Lung (tissue), 12 donors: Measurements from ENCODE around the gene RPL12. TPM values are rescaled to one million over a fixed set of nuclear protein-coding genes. Genes with fewer than 3 reads are reported as not detected.
A peak's percentile ranks its signal among the peaks of the same experiment; 100 is the strongest.

Experiments
- ATAC-seq: fragments of 200-7000 bp; cut with Tn5 transposase; one replicate; pipeline ENCODE4 v1.9.1; 2020; ENCODE audit warnings: moderate number of reproducible peaks; ENCODE audit not compliant: insufficient read depth, low FRiP score
- DNase-seq, 3 donors: peaks; one replicate each; pipeline ENCODE4 v3.0.0-alpha.2; 2013 to 2017
- H3K27ac ChIP-seq, 2 donors: one replicate each; pipeline ENCODE4 v1.5.1; 2013; ENCODE audit warnings: mild to moderate bottlenecking in 2 of 2, moderate library complexity in 2 of 2, control low read depth in 1 of 2, inconsistent platforms in 1 of 2, low read depth in 1 of 2, low read length in 1 of 2
- H3K27me3 ChIP-seq, 3 donors: one replicate each; pipeline ENCODE4 v1.5.1; 2013; ENCODE audit warnings: low read length in 2 of 3; ENCODE audit not compliant: control insufficient read depth in 3 of 3, insufficient read depth in 3 of 3
- H3K36me3 ChIP-seq, 4 donors: one replicate each; pipeline ENCODE4 v1.5.1; 2013; ENCODE audit warnings: low read length in 4 of 4, mild to moderate bottlenecking in 1 of 4, moderate library complexity in 1 of 4; ENCODE audit not compliant: control insufficient read depth in 4 of 4, insufficient read depth in 4 of 4
- H3K4me1 ChIP-seq, 5 donors: one replicate each; pipeline ENCODE4 v1.5.1; 2013; ENCODE audit warnings: low read length in 5 of 5, mild to moderate bottlenecking in 2 of 5, moderate library complexity in 1 of 5; ENCODE audit not compliant: control insufficient read depth in 5 of 5, insufficient read depth in 5 of 5
- H3K4me3 ChIP-seq: one replicate; pipeline ENCODE4 v1.5.1; 2013; ENCODE audit warnings: mild to moderate bottlenecking, control low read depth, moderate library complexity
- H3K9ac ChIP-seq, 2 donors: one replicate each; pipeline ENCODE4 v1.5.1; 2013; ENCODE audit warnings: low read length in 2 of 2, control low read depth in 1 of 2; ENCODE audit not compliant: insufficient read depth in 1 of 2
- H3K9me3 ChIP-seq, 4 donors: one replicate each; pipeline ENCODE4 v1.5.1; 2013; ENCODE audit warnings: low read length in 3 of 4, mild to moderate bottlenecking in 1 of 4, moderate library complexity in 1 of 4; ENCODE audit not compliant: control insufficient read depth in 4 of 4, insufficient read depth in 3 of 4
- WGBS, 2 donors: extraction: QIAGEN DNeasy Blood & Tissue Kit; methylation state at CpG; one replicate each; pipeline ENCODE4 v1.1.7; 2013; 5-methylcytosine and 5-hydroxymethylcytosine counted together
- polyA plus RNA-seq, 2 donors: library from polyadenylated mRNA; stranded (reverse); fragments of 200-250 nt; gene quantifications; one replicate each; pipeline ENCODE4 v1.2.1, GENCODE V29; 2013
- total RNA-seq, 2 donors: library from RNA; depleted of rRNA in 1 of 2; stranded (reverse); fragments of >200 nt in 1 of 2; gene quantifications; one replicate each; pipeline ENCODE4 v1.2.1, GENCODE V29; 2014 to 2021
- TF ChIP-seq, protein P1 (sequence below): IDR thresholded peaks from 2 replicates; pipeline ENCODE4 v1.5.1; 2012; ENCODE audit warnings: mild to moderate bottlenecking; ENCODE audit errors: control extremely low read depth, extremely low read depth
- donor health status: control.
- donor health status: control.
- donor health status: Bipolar disorder and iron deficiency.
- donor health status: healthy.
- donor health status: DM: yes; HTN: yes; CAD: no.

The RPL12 gene
- total and polyA plus RNA-seq, 4 donors = 768 to 5,137 (median 1,584) TPM

DNA sequence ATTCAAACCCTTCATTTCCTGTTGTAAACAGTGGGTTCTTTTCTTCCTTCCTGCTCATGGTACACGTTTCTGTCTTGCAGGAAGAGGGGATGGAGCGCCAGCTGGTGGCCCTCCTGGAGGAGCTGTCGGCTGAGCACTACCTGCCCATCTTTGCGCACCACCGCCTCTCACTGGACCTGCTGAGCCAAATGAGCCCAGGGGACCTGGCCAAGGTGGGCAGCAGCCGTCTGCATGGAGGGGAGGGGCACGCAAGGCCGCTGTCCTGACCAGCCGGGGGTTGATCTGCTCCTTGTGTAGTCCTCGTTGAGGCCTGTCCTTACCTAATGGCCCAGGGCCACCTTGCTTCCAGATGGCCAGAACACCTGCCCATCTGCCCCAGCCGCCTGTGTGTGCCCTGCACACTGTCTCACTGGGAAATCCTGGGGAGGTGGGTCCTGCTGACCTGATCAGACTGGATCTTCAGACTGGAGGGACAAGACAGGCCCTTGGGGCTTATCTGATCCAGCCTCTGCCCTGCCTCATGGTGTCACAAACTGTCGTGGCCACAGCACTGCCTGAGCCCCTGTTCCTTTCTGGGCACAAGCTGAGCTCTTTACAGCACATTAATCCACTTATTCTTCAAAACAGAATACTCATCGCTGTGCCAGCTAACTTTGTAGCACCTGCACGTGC, 44.8 kb upstream of the RPL12 start:
- Histone ChIP-seq H3K9me3 (no peaks in the 10 kb centered on the region), H3K4me3 (no peak overlapping the region), H3K9ac (no peak overlapping the region), H3K27me3 (no peaks in the 10 kb centered on the region), H3K36me3 (peaks cover 0 to 47% (median 15%) of the 10 kb centered on the region in 4 donors), H3K4me1 (peaks cover 0 to 3% (median 0%) of the 10 kb centered on the region in 5 donors), H3K27ac (no peak overlapping the region)
- no peak for ATAC-seq
- WGBS, 2 donors = 79 to 85% methylated on average over 14 of the region's 14 CpGs
- TF ChIP-seq, protein P1, sequence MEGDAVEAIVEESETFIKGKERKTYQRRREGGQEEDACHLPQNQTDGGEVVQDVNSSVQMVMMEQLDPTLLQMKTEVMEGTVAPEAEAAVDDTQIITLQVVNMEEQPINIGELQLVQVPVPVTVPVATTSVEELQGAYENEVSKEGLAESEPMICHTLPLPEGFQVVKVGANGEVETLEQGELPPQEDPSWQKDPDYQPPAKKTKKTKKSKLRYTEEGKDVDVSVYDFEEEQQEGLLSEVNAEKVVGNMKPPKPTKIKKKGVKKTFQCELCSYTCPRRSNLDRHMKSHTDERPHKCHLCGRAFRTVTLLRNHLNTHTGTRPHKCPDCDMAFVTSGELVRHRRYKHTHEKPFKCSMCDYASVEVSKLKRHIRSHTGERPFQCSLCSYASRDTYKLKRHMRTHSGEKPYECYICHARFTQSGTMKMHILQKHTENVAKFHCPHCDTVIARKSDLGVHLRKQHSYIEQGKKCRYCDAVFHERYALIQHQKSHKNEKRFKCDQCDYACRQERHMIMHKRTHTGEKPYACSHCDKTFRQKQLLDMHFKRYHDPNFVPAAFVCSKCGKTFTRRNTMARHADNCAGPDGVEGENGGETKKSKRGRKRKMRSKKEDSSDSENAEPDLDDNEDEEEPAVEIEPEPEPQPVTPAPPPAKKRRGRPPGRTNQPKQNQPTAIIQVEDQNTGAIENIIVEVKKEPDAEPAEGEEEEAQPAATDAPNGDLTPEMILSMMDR = no peak
- no peak for DNase-seq

DNA sequence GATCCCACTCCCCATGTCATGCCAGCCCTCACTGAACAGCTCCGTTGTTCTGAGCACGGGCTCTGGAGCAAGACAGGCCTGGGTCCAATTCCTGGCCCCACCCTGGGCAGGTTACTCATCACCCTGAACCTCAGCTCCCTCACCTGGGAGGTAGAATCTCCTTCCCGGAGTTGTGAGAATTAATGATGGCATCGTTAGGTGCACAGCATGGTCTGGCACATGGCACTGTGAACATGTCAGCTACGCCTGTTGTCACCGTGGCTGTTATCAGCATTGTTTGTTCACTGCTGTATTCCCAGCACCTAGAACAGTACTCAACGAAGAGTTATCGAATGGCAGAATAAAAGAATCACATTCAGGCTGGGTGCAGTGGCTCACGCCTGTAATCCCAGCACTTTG, 43.1 kb upstream of the RPL12 start:
- no peaks in the 10 kb centered on the region for H3K9me3 ChIP-seq
- WGBS, 2 donors = 88 to 91% methylated on average over 9 of the region's 9 CpGs
- peaks cover 0 to 3% (median 0%) of the 10 kb centered on the region in 5 donors for H3K4me1 ChIP-seq
- H3K36me3 ChIP-seq = peaks cover 0 to 47% (median 15%) of the 10 kb centered on the region in 4 donors
- DNase-seq = no peak
- no peak for ATAC-seq
- no peak overlapping the region for H3K4me3 ChIP-seq
- TF ChIP-seq, protein P1 = no peak
- H3K27me3 ChIP-seq = no peaks in the 10 kb centered on the region
- peak overlapping the region in 1 of 2 donors; percentile 36 for H3K27ac ChIP-seq
- H3K9ac ChIP-seq = no peak overlapping the region

DNA sequence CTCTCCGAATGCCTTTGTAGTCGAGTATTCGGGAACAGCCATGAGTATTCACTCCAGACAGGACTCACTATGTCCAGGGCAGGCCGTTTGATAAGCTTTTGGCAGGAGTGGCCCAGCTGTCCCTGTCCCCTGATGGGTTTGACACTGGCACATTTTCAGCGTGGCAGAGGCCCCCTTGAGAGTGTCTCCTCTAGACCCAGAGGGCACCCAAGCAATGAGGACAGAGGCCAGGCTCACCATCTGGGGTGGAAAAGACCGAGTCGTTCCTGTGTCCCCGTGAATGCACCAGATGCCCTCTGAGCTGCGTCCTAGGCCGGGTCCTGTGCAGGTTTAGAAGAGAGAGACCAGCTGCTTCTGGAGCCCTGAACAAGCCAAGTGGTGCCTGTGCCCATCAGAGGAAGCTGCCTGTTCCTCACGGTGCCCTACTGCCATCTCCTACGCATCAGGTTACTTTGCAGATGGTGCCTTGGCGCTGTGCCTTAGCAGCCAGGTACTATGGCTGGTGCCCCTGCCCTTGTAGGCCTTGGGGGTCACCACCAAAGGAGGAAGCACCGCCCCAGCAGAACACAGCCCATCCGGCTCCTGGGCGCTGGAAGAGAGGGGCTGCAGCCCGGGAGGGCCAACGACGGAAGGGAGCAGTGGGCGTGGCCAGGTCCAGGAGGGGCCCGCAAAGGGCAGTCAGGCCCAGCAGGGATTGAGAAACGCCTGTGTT, 42.5 kb upstream of the RPL12 start:
- H3K27ac ChIP-seq = peak overlapping the region in 1 of 2 donors; percentile 36
- H3K9me3 ChIP-seq = no peaks in the 10 kb centered on the region
- DNase-seq (no peak), ATAC-seq (no peak)
- H3K27me3 ChIP-seq = no peaks in the 10 kb centered on the region
- H3K4me3 ChIP-seq = no peak overlapping the region
- peaks cover 2 to 50% (median 15%) of the 10 kb centered on the region in 4 donors for H3K36me3 ChIP-seq
- TF ChIP-seq, protein P1 = no peak
- H3K4me1 ChIP-seq = peaks cover 0 to 3% (median 0%) of the 10 kb centered on the region in 5 donors
- H3K9ac ChIP-seq = no peak overlapping the region
- 89 to 93% methylated on average over 22 of the region's 22 CpGs for WGBS, 2 donors
